ENCODE results near the gene CYYR1.

The CYYR1 gene

GRCh38 chr21:26539566-26539965 is 33.5 kb downstream of the CYYR1 start:
- no peak for DNase-seq (ENCODE audit: low read depth)
- TF ChIP-seq CTCF (conservative IDR thresholded peaks at IDR 0.05; ENCODE audit: low read length): no peak
- H3K4me3 ChIP-seq (ENCODE audit: low read length): no peak overlapping the region

GRCh38 chr21:26534517-26534916 is 38.6 kb downstream of the CYYR1 start:
- H3K4me3 ChIP-seq (ENCODE audit: low read length): no peak overlapping the region
- TF ChIP-seq CTCF (conservative IDR thresholded peaks at IDR 0.05; ENCODE audit: low read length): no peak
- no peak for DNase-seq (ENCODE audit: low read depth)

GRCh38 chr21:26532208-26532607 is 40.9 kb downstream of the CYYR1 start:
- DNase-seq (ENCODE audit: low read depth): no peak
- no peak overlapping the region for H3K4me3 ChIP-seq (ENCODE audit: low read length)
- no peak for TF ChIP-seq CTCF (conservative IDR thresholded peaks at IDR 0.05; ENCODE audit: low read length)

GRCh38 chr21:26529526-26529925 is 43.6 kb downstream of the CYYR1 start:
- no peak for TF ChIP-seq CTCF (conservative IDR thresholded peaks at IDR 0.05; ENCODE audit: low read length)
- no peak for DNase-seq (ENCODE audit: low read depth)

GRCh38 chr21:26528882-26529281 is 44.2 kb downstream of the CYYR1 start:
- H3K4me3 ChIP-seq (ENCODE audit: low read length): no peak overlapping the region
- no peak for TF ChIP-seq CTCF (conservative IDR thresholded peaks at IDR 0.05; ENCODE audit: low read length)
- DNase-seq (ENCODE audit: low read depth): no peak

More at GRCh38 chr21:26529526-26529925, 43.6 kb downstream of the CYYR1 start:
- no peak overlapping the region for H3K4me3 ChIP-seq (ENCODE audit: low read length)

- no peak for DNase-seq (ENCODE audit: low read depth)
- TF ChIP-seq CTCF (conservative IDR thresholded peaks at IDR 0.05; ENCODE audit: low read length): no peak
- H3K4me3 ChIP-seq (ENCODE audit: low read length): no peak overlapping the region
Measured at GRCh38 chr21:26522704-26523103, 50.4 kb downstream of the CYYR1 start.

GRCh38 chr21:26519142-26519541 is 53.9 kb downstream of the CYYR1 start:
- no peak overlapping the region for H3K4me3 ChIP-seq (ENCODE audit: low read length)
- no peak for DNase-seq (ENCODE audit: low read depth)
- TF ChIP-seq CTCF (conservative IDR thresholded peaks at IDR 0.05; ENCODE audit: low read length): no peak

Measured in AG10803 (cell line).